Activated CD8-positive, alpha-beta memory T cell treated with anti-CD3 and anti-CD28 coated beads for 4 hours (primary cell): ENCODE results near the gene ARPC1A.
A peak's percentile ranks its signal among the peaks of the same experiment; 100 is the strongest.
"Not testable (repeated sequence)": the region's sequence is repeated elsewhere in the genome, so short reads cannot be mapped to it uniquely, and the experiment has no call there.

Experiments used
- DNase-seq, 2 donors: peaks; one replicate each; pipeline ENCODE4 v3.0.0-alpha.2; 2020; ENCODE audit warnings: low read depth in 2 of 2

The ARPC1A gene

GRCh38 chr7:99369767-99370391 lies 44.2 kb downstream of the ARPC1A start:
- no peak for DNase-seq

GRCh38 chr7:99371376-99371920 lies 45.8 kb downstream of the ARPC1A start:
- no peak for DNase-seq

DNA sequence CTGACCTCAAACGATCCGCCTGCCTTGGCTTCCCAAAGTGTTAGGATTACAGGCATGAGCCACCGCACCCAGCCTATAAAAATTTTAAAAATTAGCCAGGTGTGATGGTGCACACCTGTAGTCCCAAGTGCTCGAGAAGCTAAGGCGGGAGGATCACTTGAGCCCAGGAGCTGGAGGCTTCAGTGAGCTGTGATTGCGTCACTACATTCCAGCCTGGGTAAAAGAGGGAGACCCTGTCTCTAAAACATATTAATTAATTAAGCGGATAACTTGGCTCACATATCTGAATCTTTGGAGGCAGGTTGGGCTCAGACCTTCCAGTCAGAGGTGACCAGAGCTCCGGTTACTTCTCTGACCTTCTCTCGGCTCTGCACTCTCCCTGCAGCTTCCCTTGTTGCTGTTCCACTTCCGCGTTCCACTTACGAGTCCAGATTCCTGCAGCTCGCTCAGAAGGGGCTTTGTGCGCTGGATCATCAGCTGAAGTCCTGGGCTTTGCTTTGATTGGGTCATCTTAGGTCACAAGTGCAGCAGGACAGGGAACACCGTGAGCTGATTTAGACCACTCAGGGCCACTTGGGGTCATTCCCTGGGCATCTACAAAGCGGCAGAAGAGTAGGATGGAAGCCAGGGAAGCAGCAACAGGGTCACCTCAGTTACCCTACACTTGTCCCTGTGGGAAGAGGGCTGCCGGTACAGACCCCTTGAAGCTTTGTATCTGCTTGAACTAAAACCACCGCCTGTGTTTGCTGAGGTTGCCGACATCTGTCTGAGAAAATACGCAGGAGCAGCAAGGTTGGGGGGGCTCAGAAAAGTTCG lies 46.8 kb downstream of the ARPC1A start:
- DNase-seq: no peak

GRCh38 chr7:99373091-99374066 lies 47.7 kb downstream of the ARPC1A start:
- DNase-seq: no peak

- DNase-seq: peak; percentile 72
These were observed 48.7 kb downstream of the ARPC1A start, which contains the start of gene ARPC1B for GRCh38 chr7:99374111-99375064. ARPC1B (plus strand) TSS chr7:99374730; CDS start chr7:99385715, 10,985 bp downstream.

DNA sequence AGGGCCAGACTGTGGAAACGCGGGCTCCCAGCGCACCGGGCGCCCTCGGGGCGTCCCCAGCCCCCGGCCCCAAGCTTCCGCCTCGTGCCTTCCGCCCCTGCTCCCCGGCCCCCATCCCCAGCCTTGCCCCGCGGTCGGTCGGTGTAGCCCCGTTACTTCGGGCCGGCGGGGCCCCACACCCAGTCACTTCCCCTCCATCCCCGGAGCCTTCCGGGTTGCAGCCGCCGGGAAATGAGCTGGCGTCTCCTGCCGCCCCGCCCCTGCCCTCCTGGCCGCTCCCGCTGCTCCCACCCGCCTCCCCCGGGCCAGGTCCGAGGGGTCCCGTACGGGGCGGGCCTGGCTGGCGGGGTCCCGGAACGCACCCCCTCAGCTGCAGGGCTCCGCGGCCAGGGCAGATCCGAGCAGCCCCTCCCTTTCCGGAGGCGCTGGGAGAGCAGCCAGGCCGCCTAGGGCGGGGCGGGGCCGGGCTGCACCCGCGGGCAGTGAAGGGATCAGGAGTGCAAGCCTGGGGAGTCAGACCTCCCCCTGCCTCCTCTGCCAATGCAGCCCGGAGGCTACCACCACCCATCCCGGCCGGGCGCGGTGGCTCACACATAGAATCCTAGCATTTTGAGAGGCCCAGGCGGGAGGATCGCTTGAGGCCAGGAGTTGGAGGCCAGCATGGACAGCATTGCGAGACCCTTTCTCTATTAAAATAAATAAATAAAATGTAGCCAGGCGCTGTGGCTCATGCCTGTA lies 49.5 kb downstream of the ARPC1A start:
- DNase-seq: no peak

GRCh38 chr7:99379043-99379577 lies 53.4 kb downstream of the ARPC1A start:
- DNase-seq: no peak

DNA sequence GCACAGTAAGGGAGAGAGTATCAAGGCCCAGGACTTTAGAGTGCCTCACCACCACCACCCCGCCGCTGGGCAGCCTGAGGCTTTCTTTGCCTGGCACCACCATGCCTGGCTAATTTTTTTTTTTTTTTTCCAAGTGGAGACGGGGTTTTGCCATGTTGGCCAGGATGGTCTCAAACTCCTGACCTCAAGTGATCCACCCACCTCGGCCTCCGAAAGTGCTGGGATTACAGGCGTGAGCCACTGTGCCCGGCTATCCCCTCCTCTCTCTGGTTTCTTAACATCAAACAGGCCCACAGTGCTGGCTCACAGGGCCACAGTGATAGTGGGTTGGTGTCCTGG lies 54.0 kb downstream of the ARPC1A start:
- not testable (repeated sequence) for DNase-seq

GRCh38 chr7:99380032-99380822 lies 54.5 kb downstream of the ARPC1A start:
- no peak for DNase-seq

DNA sequence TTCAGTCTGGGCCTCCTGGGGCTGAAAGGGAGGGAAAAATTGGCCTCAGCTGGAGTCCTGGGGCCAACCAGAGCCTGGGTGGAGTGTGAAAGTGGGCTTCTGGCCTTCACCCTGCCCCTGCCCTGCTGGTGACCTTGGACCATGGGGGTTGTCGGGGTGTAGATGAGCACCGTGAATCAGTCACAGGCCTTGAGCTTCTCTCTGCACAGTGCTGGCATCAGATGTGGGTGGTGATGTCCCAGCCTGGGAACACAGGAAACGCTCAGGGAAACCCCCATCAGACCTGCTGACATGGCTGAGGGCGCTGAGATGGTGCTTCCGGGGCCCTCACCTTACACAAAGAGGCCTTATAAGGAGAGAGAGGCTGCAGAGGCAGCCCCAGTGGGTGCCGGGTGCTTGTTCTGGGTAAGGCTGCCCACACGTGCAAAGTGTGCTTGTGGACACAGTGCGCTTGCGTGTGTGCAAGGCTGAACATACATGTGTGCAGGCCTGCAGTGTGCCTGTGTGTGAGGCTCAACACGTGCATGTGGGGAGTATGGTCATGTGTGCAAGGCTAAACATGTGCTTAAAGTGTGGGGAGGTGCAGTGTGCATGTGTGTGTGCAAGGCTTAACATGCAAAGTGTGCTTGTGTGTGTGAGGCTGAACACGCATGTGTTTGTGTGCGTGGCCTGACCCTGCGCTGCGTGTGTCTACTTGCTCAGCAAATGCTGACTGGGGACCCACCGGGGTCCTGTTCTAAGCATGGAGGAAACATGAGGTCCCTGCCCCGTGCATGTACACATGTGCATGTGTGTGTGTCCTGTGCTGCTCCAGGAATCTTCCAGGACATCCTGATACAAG lies 55.3 kb downstream of the ARPC1A start:
- DNase-seq: peak; percentile 80 to 88

DNA sequence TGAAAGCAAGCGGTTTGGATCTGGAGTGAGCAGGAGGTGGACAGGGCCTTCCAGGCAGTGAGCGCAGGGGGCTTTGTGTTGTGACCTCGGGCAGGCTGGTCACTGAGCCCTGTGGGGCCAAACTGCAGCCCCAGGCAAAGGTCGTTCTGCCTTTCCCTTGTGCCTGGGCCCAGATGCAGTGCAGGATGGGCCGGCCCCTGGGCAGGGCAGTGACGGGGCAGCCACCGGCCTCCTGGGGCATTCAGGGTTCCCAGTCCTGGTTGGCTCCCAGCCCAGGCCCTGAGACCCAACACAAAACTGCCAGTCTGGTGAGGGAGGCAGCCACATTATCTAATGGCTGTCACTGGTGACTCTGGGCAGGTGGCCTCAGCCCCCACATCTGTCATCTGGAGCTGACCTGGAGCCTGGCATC lies 56.0 kb downstream of the ARPC1A start:
- DNase-seq: no peak

- DNase-seq: no peak
These were observed 57.5 kb downstream of the ARPC1A start for GRCh38 chr7:99383203-99383602.

DNA sequence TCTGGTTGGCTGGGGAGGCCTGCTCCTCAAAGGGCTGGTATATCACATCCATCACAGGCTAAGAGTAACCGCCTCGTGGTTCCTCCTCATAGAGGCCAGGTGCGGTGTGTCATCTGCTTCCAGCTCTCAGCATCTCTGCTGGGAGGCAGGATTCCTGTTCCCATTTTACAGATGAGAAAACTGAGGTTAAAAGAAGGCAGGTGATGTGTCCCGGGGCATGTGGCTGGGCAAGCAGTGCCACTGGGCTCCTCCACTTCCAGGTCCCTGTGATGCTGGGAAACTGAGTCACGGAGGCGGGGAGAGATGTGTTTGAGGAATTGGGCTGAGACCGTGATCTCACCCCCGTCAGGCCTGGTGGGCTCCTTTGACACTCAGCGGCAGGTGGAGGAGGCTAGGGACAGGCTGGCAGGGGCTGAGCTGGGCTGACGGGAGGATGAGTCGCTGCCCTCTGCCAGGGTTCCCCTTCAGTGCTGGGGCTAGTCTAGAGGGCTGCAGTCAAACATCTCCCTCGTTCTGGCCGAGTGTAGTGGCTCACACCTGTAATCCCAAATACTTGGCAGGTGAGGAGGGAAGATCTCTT lies 58.2 kb downstream of the ARPC1A start:
- DNase-seq: no peak

- no peak for DNase-seq
These were observed 58.8 kb downstream of the ARPC1A start for GRCh38 chr7:99384523-99384922.

DNA sequence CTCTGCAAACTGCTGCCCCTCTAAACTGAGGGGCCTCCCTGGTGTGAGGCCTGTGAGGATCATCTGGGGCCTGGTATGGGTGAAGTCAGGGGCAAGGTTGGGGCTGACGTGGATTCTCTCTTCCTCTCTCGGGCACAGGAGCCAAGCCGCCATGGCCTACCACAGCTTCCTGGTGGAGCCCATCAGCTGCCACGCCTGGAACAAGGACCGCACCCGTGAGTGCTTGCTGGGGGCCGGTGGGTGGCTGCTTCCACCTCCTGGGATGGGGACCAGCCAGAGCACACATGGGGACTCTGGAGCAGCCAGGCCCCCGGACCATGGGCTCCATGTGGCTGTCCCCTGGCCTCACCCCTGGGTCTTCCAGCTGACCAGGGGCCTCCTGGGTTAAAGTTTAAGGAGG lies 59.9 kb downstream of the ARPC1A start:
- DNase-seq: no peak

DNA sequence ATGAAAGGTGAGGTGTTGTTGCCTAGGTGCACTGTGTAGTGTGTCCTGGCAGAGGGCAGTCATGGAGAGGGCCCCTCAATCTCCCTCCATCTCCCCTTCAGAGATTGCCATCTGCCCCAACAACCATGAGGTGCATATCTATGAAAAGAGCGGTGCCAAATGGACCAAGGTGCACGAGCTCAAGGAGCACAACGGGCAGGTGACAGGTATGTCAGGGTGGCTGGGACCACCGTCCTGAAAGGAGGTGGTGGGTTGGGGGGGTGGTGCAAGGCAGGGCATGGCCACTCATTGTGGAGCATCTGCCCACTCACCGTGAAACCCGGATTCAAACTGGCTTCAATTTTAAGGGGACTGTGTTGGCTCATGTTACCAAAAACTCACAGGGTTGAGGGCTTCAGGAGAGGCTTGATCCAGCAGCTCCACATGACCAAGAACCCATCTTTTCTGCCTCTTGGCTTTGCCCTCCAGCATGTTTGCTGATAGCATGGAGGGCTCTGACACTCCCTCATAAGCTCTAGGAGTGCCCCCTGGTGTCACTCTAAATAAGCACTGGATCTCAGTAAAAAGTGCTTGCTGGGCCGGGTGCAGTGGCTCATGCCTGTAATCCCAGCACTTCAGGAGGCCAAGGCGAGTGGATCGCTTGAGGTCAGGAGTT lies 61.0 kb downstream of the ARPC1A start:
- no peak for DNase-seq

DNA sequence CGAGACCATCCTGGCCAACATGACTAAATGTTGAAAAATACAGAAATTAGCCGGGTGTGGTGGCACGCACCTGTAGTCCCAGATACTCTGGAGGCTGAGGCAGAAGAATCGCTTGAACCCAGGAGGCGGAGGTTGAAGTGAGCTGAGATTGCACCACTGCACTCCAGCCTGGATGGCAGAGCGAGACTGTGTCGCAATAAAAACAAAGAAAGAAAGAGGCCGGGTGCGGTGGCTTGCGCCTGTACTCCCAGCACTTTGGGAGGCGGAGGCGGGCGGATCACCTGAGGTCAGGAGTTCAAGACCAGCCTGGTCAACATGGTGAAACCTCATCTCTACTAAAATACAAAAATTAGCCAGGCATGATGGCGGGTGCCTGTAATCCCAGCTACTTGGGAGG lies 61.5 kb downstream of the ARPC1A start:
- DNase-seq: not testable (repeated sequence)
